Keratinocyte (primary cell): ENCODE measurements around the gene LEKR1. TPM values are rescaled to one million over a fixed set of nuclear protein-coding genes. Genes with fewer than 3 reads are reported as not detected.
"Not testable (repeated sequence)": the region's sequence is repeated elsewhere in the genome, so short reads cannot be mapped to it uniquely, and the experiment has no call there.

Source experiments
- DNase-seq: peaks from one replicate; pipeline ENCODE4 v3.0.0-alpha.2; 2011; ENCODE audit warnings: low read depth, missing footprints, low spot score
- FAIRE-seq: peaks from 2 replicates; lab custom pipeline; 2011; peaks lifted over from hg19 to GRCh38; lab: Jason Lieb, UNC
- H2AFZ ChIP-seq: 2 replicates; pipeline ENCODE4 v1.6.0; 2012; ENCODE audit warnings: low read length, control low read depth, inconsistent platforms; ENCODE audit not compliant: control insufficient read depth
- H3K27ac ChIP-seq: 2 replicates; pipeline ENCODE4 v1.5.1; 2011; ENCODE audit warnings: low read length; ENCODE audit not compliant: control insufficient read depth, insufficient read depth
- H3K27me3 ChIP-seq: 3 replicates; pipeline ENCODE4 v1.6.0; 2011; ENCODE audit warnings: low read length; ENCODE audit not compliant: control insufficient read depth, insufficient read depth; ENCODE audit errors: extremely low read depth
- H3K36me3 ChIP-seq, 2 experiments: 2 replicates in 1 of 2; 3 replicates in 1 of 2; pipeline ENCODE4 v1.5.1; 2011; ENCODE audit warnings: low read length in 2 of 2, mild to moderate bottlenecking in 1 of 2; ENCODE audit not compliant: control insufficient read depth in 2 of 2, insufficient read depth in 2 of 2; ENCODE audit errors: extremely low read depth in 1 of 2
- H3K4me1 ChIP-seq: 3 replicates; pipeline ENCODE4 v1.5.1; 2011; ENCODE audit warnings: low read length; ENCODE audit not compliant: control insufficient read depth, insufficient read depth; ENCODE audit errors: extremely low read depth
- H3K4me2 ChIP-seq: 3 replicates; pipeline ENCODE4 v1.6.0; 2011; ENCODE audit warnings: low read depth, low read length; ENCODE audit not compliant: control insufficient read depth, insufficient read depth; ENCODE audit errors: extremely low read depth
- H3K4me3 ChIP-seq, 3 experiments: fragments of 200-600 bp in 1 of 3; sonication (generic) in 1 of 3; 2 replicates in 2 of 3; 3 replicates in 1 of 3; pipeline ENCODE4 v1.5.1; 2011 to 2016; ENCODE audit warnings: low read length in 3 of 3, mild to moderate bottlenecking in 3 of 3, control low read depth in 2 of 3, inconsistent platforms in 1 of 3, low read depth in 1 of 3, mixed read lengths in 1 of 3, mixed run types in 1 of 3, moderate library complexity in 1 of 3; ENCODE audit not compliant: control insufficient read depth in 2 of 3, insufficient read depth in 2 of 3; ENCODE audit errors: extremely low read depth in 1 of 3
- H3K79me2 ChIP-seq: 2 replicates; pipeline ENCODE4 v1.6.0; 2012; ENCODE audit warnings: low read length; ENCODE audit not compliant: control insufficient read depth, insufficient read depth
- H3K9ac ChIP-seq: 3 replicates; pipeline ENCODE4 v1.6.0; 2011; ENCODE audit warnings: low read length; ENCODE audit not compliant: control insufficient read depth, insufficient read depth; ENCODE audit errors: extremely low read depth
- H3K9me1 ChIP-seq: 3 replicates; pipeline ENCODE4 v1.6.0; 2011; ENCODE audit warnings: low read length; ENCODE audit not compliant: control insufficient read depth, insufficient read depth; ENCODE audit errors: extremely low read depth
- H3K9me3 ChIP-seq: 2 replicates; pipeline ENCODE4 v1.5.1; 2012; ENCODE audit warnings: low read depth, low read length; ENCODE audit not compliant: control insufficient read depth
- H4K20me1 ChIP-seq: 3 replicates; pipeline ENCODE4 v1.6.0; 2011; ENCODE audit warnings: low read length; ENCODE audit not compliant: control insufficient read depth, insufficient read depth; ENCODE audit errors: extremely low read depth
- EZH2 ChIP-seq: IDR thresholded peaks from one replicate; pipeline ENCODE4 v1.6.1; 2012; ENCODE audit warnings: inconsistent platforms, mild to moderate bottlenecking, low read length, moderate library complexity
- dilution Hi-C: fragments of 300-500 bp; cut with MboI; formaldehyde crosslinking; loops from one replicate; pipeline ENCODE4 v1.7.0; 2020; ENCODE audit warnings: low sequenced_read_pairs; ENCODE audit not compliant: extremely low pct_ligation_motif_present
- polyA plus RNA-seq, 5 experiments: library from polyadenylated mRNA; depleted of rRNA in 3 of 5; stranded (reverse) in 3 of 5; stranded (forward) in 1 of 5; unstranded in 1 of 5; fragments of >200 nt; gene quantifications; 1 replicate in 1 of 5; 2 replicates in 3 of 5; 3 replicates in 1 of 5; pipeline versions ENCODE4 v1.2.1 to v1.2.3, GENCODE V29; 2011 to 2012; ENCODE audit warnings: missing spikeins in 2 of 5, low read depth in 1 of 5, low replicate concordance in 1 of 5
- TF ChIP-seq, protein P1 (sequence below), 3 experiments: IDR thresholded peaks in 1 of 3; conservative IDR thresholded peaks in 1 of 3; optimal IDR thresholded peaks in 1 of 3; 2 replicates in 2 of 3; 3 replicates in 1 of 3; pipeline versions ENCODE3 to v1.5.1; 2011; ENCODE audit warnings: low read length in 3 of 3, mild to moderate bottlenecking in 3 of 3, moderate library complexity in 2 of 3, control low read depth in 1 of 3, inconsistent platforms in 1 of 3; ENCODE audit not compliant: insufficient read depth in 2 of 3; ENCODE audit errors: extremely low read depth in 1 of 3

Gene LEKR1
- polyA plus RNA-seq, 1 donor (not counting 4 experiments of a cell fraction or from before 2014, with no cell fraction given), result 0.63 TPM

- Histone ChIP-seq H2AFZ (no peak overlapping the region), H3K27ac (no peak overlapping the region), H3K4me3 (no peak overlapping the region), H3K36me3 (no peaks in the 10 kb centered on the region), H3K4me2 (no peak overlapping the region), H4K20me1 (no peaks in the 10 kb centered on the region), H3K4me1 (no peaks in the 10 kb centered on the region), H3K9me3 (no peaks in the 10 kb centered on the region), H3K9ac (no peak overlapping the region), H3K79me2 (no peaks in the 10 kb centered on the region), H3K27me3 (no peaks in the 10 kb centered on the region), H3K9me1 (no peaks in the 10 kb centered on the region)
- no peak for DNase-seq
- dilution Hi-C loops, result no loop called here
- FAIRE-seq, result no peak
- TF ChIP-seq, protein P1, sequence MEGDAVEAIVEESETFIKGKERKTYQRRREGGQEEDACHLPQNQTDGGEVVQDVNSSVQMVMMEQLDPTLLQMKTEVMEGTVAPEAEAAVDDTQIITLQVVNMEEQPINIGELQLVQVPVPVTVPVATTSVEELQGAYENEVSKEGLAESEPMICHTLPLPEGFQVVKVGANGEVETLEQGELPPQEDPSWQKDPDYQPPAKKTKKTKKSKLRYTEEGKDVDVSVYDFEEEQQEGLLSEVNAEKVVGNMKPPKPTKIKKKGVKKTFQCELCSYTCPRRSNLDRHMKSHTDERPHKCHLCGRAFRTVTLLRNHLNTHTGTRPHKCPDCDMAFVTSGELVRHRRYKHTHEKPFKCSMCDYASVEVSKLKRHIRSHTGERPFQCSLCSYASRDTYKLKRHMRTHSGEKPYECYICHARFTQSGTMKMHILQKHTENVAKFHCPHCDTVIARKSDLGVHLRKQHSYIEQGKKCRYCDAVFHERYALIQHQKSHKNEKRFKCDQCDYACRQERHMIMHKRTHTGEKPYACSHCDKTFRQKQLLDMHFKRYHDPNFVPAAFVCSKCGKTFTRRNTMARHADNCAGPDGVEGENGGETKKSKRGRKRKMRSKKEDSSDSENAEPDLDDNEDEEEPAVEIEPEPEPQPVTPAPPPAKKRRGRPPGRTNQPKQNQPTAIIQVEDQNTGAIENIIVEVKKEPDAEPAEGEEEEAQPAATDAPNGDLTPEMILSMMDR (optimal IDR thresholded peaks at IDR 0.05 in 1 of 3, IDR thresholded peaks at IDR 0.05 in 1 of 3, conservative IDR thresholded peaks at IDR 0.05 in 1 of 3; ENCODE audit: extremely low read depth in 1 of 3, insufficient read depth in 2 of 3, low read length in 3 of 3), result no peak
- no peak for TF ChIP-seq EZH2
These were observed 138.4 kb downstream of the LEKR1 start for GRCh38 chr3:156964577-156964976.

- FAIRE-seq, H3K27ac ChIP-seq, H3K79me2 ChIP-seq, H3K4me1 ChIP-seq, dilution Hi-C loops, H2AFZ ChIP-seq, H4K20me1 ChIP-seq, H3K4me3 ChIP-seq, H3K36me3 ChIP-seq, DNase-seq, H3K9me3 ChIP-seq, H3K9me1 ChIP-seq, H3K27me3 ChIP-seq, H3K4me2 ChIP-seq, H3K9ac ChIP-seq: not testable (repeated sequence)
These were observed 140.2 kb downstream of the LEKR1 start for GRCh38 chr3:156966349-156966748.

DNA sequence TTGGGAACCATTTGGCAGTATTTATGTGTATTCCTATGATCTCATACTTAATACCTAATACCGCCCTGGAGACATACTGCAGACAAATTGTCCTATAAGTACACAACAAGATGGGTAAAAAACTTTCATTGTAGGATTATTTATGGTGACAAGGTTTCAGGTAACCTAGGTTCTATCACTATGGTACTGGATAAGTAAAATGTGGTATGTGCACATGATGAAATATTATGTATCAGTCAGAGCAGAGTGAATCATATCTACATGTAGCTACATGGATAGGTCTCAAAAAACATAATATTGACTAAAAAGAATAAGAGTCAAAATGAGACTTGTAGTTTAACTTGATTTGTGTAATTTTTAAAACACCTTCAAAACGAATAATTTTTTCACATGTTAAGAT is 147.8 kb downstream of the LEKR1 start:
- dilution Hi-C loops, result no loop called here
- Histone ChIP-seq H4K20me1 (no peaks in the 10 kb centered on the region), H3K79me2 (no peaks in the 10 kb centered on the region), H3K9me1 (no peaks in the 10 kb centered on the region), H2AFZ (peak overlapping the region; percentile 49), H3K36me3 (no peaks in the 10 kb centered on the region), H3K4me3 (no peak overlapping the region), H3K9ac (no peak overlapping the region), H3K27ac (peak overlapping the region; percentile 59), H3K4me2 (peak overlapping the region; percentile 23), H3K27me3 (no peaks in the 10 kb centered on the region), H3K4me1 (peaks cover 10% of the 10 kb centered on the region), H3K9me3 (no peaks in the 10 kb centered on the region)
- FAIRE-seq, result peak; percentile 48
- peak; percentile 5 for DNase-seq
- TF ChIP-seq, protein P1 (optimal IDR thresholded peaks at IDR 0.05 in 1 of 3, IDR thresholded peaks at IDR 0.05 in 1 of 3, conservative IDR thresholded peaks at IDR 0.05 in 1 of 3; ENCODE audit: extremely low read depth in 1 of 3, insufficient read depth in 2 of 3, low read length in 3 of 3), result no peak
- TF ChIP-seq EZH2, result no peak
